Cerebellar cortex (tissue), 1 donor: ENCODE data around the gene OAT.

ENCODE experiments used
- DNase-seq: peaks from one replicate; pipeline ENCODE4 v3.0.0-alpha.2; 2015; ENCODE audit warnings: low spot score

OAT gene

GRCh38 chr10:124418726-124419501, at the start of gene OAT:
Gene OAT, minus strand, starts transcription at chr10:124418923. Its CDS starts 6,752 bp downstream, at chr10:124412171.
- peak; percentile 98 for DNase-seq

DNA sequence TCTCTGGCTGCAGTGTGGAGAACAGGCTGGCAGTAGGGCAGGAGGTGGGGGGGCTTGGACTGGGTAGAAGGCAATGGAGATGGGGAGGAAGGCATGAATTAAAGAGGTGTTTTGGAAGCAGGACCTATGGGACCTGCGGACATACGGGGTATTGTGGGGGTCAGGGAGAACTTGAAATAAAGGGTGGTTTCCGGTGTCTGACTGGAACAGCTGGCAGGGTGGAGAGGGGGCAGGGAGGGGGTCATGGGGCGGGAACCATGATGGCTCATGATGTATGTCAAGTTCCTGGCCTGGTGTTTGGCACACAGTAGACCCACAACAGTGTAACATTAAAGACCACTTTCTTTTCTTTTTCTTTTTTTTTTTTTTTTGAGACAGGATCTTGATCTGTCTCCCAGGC, 48.4 kb upstream of the OAT start:
- DNase-seq: no peak

DNA sequence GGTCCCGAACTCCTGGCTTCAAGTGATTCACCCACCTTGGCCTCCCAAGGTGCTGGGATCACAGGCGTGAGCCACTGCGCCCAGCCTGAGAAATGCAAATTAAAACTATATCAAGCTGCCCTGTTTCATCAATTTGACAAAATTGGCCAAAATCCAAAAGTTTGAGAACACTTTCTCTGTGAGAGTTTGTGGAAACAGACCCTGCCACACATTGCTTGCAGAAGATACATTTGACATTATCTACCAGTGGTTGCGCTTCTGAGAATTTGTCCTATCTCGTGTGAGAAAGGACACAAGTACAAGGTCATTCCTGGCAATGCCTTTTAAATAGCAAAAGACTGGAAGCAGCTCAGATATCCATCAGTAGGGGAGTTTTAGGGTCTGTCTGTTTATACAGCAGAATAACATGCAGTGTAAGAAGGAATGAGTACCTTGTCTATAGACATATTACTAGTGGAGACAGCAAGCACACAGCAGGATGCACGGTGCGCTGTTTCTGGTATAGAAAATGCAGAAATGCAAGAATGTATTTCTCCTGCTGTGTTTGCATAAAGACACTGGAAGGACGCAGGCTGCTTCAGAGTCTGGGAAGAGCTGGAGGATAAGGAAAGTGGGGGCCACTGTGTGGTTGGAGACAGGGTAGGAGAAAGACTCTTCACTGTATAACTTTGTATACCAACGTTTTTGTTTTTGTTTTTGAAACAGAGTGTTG, 47.2 kb upstream of the OAT start:
- DNase-seq: no peak

GRCh38 chr10:124465003-124465776, 46.5 kb upstream of the OAT start:
- no peak for DNase-seq

- no peak for DNase-seq
Observed at GRCh38 chr10:124464028-124464965, 45.6 kb upstream of the OAT start.

DNA sequence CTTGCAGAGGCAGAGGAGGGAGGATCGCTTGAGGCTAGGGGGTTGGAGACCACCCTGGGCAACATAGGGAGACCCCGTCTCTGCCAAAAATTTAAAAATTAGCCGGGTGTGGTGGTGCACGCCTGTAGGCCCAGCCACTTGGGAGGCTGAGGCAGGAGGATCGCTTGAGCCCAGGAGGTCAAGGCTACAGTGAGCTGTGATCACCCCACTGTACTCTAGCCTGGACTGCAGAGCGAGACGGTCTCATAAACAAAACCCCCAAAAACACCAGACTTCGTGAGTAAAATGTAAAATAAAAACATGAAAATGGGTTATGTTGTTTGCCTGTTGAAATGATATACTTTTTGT, 43.6 kb upstream of the OAT start:
- no peak for DNase-seq

DNA sequence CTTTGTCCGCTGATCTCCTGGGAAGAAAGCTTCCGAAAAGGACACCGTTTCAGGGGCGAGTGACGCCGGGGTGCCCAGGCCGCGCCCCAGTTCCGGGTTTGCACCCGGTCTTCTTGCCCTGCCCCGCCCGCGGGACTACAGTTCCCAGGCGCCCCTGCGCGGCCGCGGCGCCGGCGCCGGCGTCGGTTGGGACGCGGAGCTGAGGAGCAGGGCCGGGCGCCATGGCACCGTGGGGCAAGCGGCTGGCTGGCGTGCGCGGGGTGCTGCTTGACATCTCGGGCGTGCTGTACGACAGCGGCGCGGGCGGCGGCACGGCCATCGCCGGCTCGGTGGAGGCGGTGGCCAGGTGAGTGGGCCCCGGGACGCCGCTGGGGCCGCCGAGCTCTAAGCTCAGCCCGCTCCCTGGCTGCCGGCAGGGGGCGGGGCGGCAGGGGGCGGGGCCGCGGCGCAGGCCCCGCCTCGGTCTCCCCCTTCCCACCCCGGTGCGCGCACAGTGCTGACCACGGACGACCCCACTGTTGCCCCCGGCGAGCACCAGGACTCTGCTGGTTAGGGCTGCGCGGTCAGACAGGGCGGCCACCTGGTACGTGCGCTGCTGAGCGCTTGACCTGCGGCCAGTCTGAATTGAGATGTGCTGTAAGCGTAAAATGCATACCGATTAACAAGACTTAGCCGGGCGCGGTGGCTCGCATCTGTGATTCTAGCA, 43.1 kb upstream of the OAT start, which contains the start of gene LHPP:
Gene LHPP, plus strand, starts transcription at position 182 of the 706 bp plus-strand sequence. Its CDS starts 40 bp downstream, at position 222.
- peak; percentile 79 for DNase-seq

GRCh38 chr10:124460144-124460543, 41.4 kb upstream of the OAT start:
- DNase-seq: no peak

GRCh38 chr10:124459395-124459794, 40.7 kb upstream of the OAT start:
- no peak for DNase-seq

- DNase-seq: no peak
Observed at GRCh38 chr10:124458889-124459288, 40.2 kb upstream of the OAT start.

DNA sequence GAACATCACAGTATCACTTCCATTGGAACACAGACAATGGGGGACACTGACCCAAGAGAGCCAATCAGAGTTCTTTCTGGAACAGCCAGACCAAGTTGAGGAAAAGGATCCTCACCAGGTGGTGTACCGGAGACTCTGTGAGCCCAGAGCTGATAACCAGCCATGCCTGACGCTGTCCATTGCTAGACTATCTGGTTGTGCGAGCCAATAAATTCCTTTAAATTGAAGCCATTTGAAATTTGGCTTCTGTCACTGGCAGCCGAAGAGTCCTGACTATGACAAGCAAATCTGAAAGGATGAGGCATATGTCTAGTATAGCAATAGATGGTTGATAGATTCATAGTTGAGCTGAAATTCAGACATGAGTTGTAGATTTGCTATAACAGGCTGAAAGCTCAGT, 39.8 kb upstream of the OAT start:
- no peak for DNase-seq

DNA sequence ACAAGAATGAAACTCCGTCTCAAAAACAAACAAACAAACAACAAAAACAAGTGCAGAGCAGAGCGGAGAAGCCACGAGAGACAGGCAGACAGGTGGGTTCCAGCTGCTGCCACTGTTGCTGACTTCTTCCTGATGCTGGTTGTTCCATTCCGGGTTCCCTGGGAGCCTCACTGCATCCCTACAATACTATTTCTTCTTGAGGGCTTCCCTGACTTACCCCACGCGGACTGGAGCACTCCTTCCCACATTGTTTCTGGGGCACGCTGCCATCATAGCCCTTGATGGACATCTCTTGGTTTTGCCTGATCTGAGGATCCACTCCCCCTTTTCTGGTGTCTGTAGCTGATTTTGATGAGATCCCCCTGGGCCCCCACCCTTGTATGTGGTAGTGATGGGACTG, 36.7 kb upstream of the OAT start:
- DNase-seq: no peak

- no peak for DNase-seq
Observed at GRCh38 chr10:124453960-124454610, 35.4 kb upstream of the OAT start.

GRCh38 chr10:124451276-124451675, 32.6 kb upstream of the OAT start:
- no peak for DNase-seq

DNA sequence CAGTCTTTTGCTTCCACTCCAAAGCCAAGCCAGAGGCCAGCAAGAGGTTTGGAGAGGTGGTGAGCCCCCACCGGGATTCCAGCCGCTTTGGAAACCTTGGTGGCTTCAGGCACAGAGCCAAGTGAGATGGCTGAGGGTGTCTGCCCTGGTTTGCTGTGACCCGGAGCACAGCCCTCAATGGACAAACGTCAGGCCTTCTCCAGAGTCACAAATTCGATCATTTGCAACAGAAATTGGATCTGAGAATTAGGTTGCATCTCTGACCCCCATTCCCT, 32.0 kb upstream of the OAT start:
- DNase-seq: no peak

GRCh38 chr10:124450012-124450782, 31.5 kb upstream of the OAT start, which contains the start of gene NKX1-2:
Gene NKX1-2, minus strand, starts transcription at chr10:124450035. Its CDS starts 92 bp downstream, at chr10:124449943.
- DNase-seq: no peak

DNA sequence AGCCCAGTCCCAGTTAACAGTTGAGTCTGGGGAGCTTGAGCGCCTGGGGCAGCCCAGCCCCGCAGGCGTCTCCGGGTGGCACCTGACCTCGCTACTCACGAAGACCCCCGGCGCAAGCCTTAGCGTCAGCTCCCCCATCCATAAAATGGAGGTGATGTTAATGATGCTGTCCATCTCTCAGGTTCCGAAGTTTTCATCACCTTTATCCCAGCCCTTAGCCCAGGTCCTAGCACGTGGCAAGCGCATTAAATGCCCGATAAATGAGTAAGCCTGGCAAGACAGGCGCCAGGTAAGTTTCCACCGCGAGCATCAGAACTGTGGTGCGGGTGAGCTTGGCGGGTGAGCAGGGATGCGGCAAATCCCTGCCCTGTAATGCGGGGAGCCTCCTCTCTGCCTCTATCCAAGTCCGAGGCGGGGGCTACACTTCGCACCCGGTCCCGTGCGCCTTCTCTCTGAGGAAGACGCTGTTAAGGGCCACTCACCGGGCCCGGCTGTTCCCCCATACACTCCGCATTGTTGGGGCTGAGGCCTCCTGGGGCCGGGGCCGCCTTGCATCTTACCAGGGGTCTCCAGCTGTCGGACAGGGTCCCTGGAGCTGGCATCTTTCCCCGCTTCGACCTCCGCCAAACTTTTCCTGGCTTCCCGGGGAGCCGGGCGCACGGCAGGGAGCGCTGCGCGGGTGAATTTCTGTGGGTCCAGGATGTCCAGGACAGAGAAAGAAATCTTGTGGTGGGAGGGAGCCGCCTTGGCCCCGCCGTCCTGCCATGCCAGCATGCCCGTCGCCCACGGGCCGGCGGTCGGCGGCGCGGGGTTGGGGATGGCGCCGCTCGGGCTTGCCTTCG, 30.7 kb upstream of the OAT start:
- DNase-seq: no peak

- DNase-seq: no peak
Observed at GRCh38 chr10:124448696-124449169, 30.0 kb upstream of the OAT start.
